A204.1 (cell line): ENCODE results near the gene COL15A1.

Experiments used
- FAIRE-seq: peaks from 2 replicates; lab custom pipeline; 2012; peaks lifted over from hg19 to GRCh38; lab: Jason Lieb, UNC

Gene COL15A1

GRCh38 chr9:99109522-99109921 is 165.8 kb downstream of the COL15A1 start:
- FAIRE-seq = no peak

DNA sequence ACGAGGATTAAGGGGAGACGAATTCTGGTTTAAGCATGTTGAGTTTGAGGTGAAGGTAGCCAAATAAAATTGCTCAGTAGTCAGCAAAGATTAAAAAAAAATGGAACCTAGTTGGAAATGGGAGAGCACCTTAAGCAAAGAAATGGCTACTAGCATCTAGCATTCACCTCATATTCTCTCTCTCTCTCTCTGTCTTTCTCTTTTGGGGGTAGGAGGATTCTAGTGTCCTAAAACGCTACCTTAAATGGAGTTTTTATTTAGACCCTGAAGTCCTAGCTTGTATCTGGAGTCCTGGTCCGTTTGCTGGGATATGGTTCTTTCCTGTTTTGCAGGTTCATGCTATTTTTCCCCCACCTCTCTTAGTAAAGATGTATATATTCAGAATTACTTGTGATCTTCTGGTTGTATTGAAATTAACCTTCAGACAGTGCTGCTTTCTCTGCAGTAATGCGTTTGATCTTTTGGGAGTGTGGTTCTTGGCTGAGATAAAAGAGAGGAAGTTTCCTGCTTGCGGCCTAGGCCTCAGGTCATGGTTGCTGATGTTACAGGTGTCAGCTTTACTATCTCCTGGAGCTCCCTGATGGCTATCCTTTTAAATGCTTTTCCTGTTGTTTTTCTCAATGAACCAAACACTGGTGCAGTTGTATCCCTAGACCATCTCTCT is 169.2 kb downstream of the COL15A1 start:
- no peak for FAIRE-seq

GRCh38 chr9:99113414-99114048 is 169.8 kb downstream of the COL15A1 start:
- FAIRE-seq = no peak

DNA sequence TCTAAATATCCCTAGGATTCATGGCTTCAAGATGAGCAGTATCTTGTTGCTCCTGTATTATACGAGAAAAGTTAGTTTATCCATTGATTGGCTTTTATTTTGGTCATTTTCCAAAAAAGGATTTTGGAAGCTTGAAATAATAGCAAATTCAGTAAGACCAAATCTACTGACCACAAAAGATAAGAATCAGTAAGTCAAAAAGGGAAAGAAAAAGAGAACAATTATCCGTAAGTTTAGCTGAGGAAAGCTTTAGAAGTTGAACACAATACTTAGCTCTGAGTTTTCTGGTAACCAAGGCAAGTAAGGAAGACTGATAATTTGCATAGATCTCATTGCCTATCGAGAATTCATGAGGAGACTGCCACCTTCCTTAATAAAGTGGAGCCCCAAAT is 170.3 kb downstream of the COL15A1 start:
- no peak for FAIRE-seq

DNA sequence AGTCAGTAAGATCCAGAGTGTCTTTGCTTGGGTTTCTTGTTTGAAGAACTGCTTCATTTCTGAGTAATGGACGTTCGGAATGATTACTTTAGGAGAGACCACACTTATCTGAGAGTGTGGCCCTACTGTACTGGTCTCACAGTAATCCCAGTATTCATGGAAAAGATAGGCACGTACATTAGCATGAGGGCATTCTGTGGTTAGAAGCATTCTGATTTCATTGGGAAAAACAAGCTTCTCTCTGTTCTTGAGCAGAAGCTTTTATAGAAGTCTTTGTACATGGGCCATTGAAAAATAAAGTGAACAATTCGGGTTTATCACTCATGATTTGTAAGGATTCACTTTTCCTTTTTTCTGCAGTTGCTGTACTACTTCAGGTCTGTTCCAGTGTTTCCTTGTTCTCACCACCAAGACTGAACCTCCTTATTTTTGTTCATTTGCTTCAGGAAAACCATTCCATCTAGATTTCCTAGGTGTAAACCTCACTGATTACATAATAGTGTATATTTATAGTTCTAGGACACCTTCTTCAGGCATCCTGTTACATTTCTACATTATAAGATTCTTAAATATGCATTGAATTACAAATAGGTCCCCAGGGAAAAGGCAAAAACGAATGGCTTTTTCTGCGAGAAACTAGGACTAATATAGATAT is 171.3 kb downstream of the COL15A1 start:
- FAIRE-seq = no peak

GRCh38 chr9:99116003-99116411 is 172.3 kb downstream of the COL15A1 start:
- no peak for FAIRE-seq

DNA sequence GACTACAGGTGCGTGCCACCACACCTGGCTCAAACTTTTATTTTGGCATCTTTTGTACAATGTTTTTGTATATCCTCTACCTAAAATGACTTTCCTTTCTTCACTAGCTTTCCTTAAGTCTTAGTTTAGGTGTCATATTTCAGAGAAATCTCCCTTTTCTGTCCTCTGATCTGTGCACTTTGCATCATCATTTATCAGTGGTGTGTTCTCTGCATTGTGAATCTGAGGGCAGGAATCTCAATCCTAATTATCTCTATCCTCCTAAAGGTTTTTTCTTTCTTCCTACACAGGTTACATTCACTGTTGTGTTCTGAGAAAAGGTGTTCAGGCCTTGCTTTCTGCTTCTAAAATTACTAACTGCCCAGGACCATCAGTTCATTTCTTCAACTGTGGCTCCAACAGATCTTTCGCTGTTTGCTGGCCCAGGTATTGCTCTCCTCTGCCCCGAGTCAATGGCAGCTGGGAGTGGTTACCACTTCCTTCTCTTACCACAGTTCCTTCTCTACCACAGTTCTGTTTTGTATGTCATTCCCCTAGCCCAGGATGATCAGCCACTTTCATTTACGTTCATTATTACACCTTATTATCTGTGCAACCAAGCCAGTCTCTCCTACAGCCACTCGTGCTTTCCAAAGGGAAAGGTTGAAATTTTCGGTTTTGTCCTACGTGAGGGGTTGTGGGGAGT is 175.2 kb downstream of the COL15A1 start:
- no peak for FAIRE-seq

DNA sequence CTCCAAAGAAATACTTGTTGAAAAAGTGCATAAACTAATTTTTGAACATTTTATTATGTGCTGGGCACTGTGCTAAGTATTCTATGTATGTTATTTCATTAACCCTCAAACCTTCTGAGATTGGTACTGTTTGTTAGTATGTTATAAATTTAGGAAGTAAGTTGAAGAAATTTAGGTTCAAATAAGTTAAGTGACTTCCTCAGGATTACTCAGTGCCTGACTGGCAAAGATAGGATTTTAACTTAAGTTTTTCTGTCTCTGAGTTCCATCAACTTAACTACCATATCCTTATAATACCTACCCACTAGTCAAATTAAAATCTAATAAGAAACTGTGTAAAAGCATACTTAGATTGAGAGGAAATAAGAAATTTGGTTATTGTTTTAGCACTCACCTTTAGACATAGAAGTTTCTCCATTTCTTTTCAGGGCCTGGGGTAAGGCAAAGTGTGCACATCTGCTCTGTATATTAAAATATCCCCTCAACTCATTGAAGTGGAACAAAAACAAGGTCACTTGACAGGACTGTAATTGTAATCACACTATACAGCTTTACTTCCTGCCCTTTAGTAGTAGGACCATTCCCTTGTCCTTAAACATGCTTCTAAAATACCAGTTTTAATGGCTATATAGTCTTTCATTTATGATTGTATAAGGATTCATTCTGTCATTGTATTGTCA is 176.4 kb downstream of the COL15A1 start:
- FAIRE-seq = no peak
